ENCODE measurements around the gene KLHDC3.

The KLHDC3 gene

GRCh38 chr6:43033496-43034189, 19.6 kb downstream of the KLHDC3 start:
- no peaks in the 10 kb centered on the region for H3K27me3 ChIP-seq (ENCODE audit: insufficient read depth, low read length, poor library complexity)
- H3K4me2 ChIP-seq (ENCODE audit: insufficient read depth, low read length), result no peak overlapping the region
- H3K27ac ChIP-seq (ENCODE audit: low read length), result no peak overlapping the region
- no peaks in the 10 kb centered on the region for H3K4me1 ChIP-seq (ENCODE audit: insufficient read depth, low read length)
- H3K9ac ChIP-seq (ENCODE audit: low read depth, low read length), result no peak overlapping the region
- no peak for TF ChIP-seq CTCF (IDR thresholded peaks at IDR 0.05; ENCODE audit: borderline replicate concordance, extremely low read depth, low read length, poor library complexity, severe bottlenecking)
- no peak for TF ChIP-seq EZH2 (IDR thresholded peaks at IDR 0.05; ENCODE audit: borderline replicate concordance, low read depth, low read length, severe bottlenecking)
- no peak overlapping the region for H3K4me3 ChIP-seq (ENCODE audit: low read depth in 1 of 2, low read length in 2 of 2)
- H4K20me1 ChIP-seq (ENCODE audit: insufficient read depth, low read length), result peaks cover 3% of the 10 kb centered on the region; the same call in 1 of the 2 replicates
- H3K9me3 ChIP-seq (ENCODE audit: insufficient read depth, low read length, severe bottlenecking), result no peaks in the 10 kb centered on the region
- DNase-seq, result no peak
- ATAC-seq (ENCODE audit: insufficient read depth, low read depth), result no peak
- peaks cover 71% of the 10 kb centered on the region for H3K36me3 ChIP-seq (ENCODE audit: insufficient read depth, low read length)
- no peaks in the 10 kb centered on the region for H3K79me2 ChIP-seq (ENCODE audit: insufficient read depth, low read length)
- H2AFZ ChIP-seq (ENCODE audit: low read depth, low read length), result no peak overlapping the region

GRCh38 chr6:43034190-43034525, 20.1 kb downstream of the KLHDC3 start:
- H3K36me3 ChIP-seq (ENCODE audit: insufficient read depth, low read length), result peaks cover 70% of the 10 kb centered on the region
- no peak overlapping the region for H3K4me3 ChIP-seq (ENCODE audit: low read depth in 1 of 2, low read length in 2 of 2)
- no peak overlapping the region for H3K4me2 ChIP-seq (ENCODE audit: insufficient read depth, low read length)
- ATAC-seq (ENCODE audit: insufficient read depth, low read depth) (no peak), DNase-seq (no peak)
- no peaks in the 10 kb centered on the region for H3K9me3 ChIP-seq (ENCODE audit: insufficient read depth, low read length, severe bottlenecking)
- H2AFZ ChIP-seq (ENCODE audit: low read depth, low read length), result no peak overlapping the region
- H3K79me2 ChIP-seq (ENCODE audit: insufficient read depth, low read length), result no peaks in the 10 kb centered on the region
- H4K20me1 ChIP-seq (ENCODE audit: insufficient read depth, low read length), result peaks cover 1% of the 10 kb centered on the region; the same call in 1 of the 2 replicates
- no peaks in the 10 kb centered on the region for H3K4me1 ChIP-seq (ENCODE audit: insufficient read depth, low read length)
- no peak overlapping the region for H3K9ac ChIP-seq (ENCODE audit: low read depth, low read length)
- no peaks in the 10 kb centered on the region for H3K27me3 ChIP-seq (ENCODE audit: insufficient read depth, low read length, poor library complexity)
- TF ChIP-seq EZH2 (IDR thresholded peaks at IDR 0.05; ENCODE audit: borderline replicate concordance, low read depth, low read length, severe bottlenecking), result no peak
- peak; percentile 12 for TF ChIP-seq CTCF (IDR thresholded peaks at IDR 0.05; ENCODE audit: borderline replicate concordance, extremely low read depth, low read length, poor library complexity, severe bottlenecking)
- no peak overlapping the region for H3K27ac ChIP-seq (ENCODE audit: low read length)

GRCh38 chr6:43035495-43036194, 21.6 kb downstream of the KLHDC3 start:
- Histone ChIP-seq H3K9me3 (ENCODE audit: insufficient read depth, low read length, severe bottlenecking) (no peaks in the 10 kb centered on the region), H4K20me1 (ENCODE audit: insufficient read depth, low read length) (no peaks in the 10 kb centered on the region; the same call in 1 of the 2 replicates), H3K27me3 (ENCODE audit: insufficient read depth, low read length, poor library complexity) (no peaks in the 10 kb centered on the region), H2AFZ (ENCODE audit: low read depth, low read length) (no peak overlapping the region), H3K4me1 (ENCODE audit: insufficient read depth, low read length) (no peaks in the 10 kb centered on the region), H3K9ac (ENCODE audit: low read depth, low read length) (no peak overlapping the region), H3K4me3 (ENCODE audit: low read depth in 1 of 2, low read length in 2 of 2) (no peak overlapping the region), H3K36me3 (ENCODE audit: insufficient read depth, low read length) (peaks cover 68% of the 10 kb centered on the region), H3K79me2 (ENCODE audit: insufficient read depth, low read length) (no peaks in the 10 kb centered on the region), H3K4me2 (ENCODE audit: insufficient read depth, low read length) (no peak overlapping the region), H3K27ac (ENCODE audit: low read length) (no peak overlapping the region)
- TF ChIP-seq CTCF (IDR thresholded peaks at IDR 0.05; ENCODE audit: borderline replicate concordance, extremely low read depth, low read length, poor library complexity, severe bottlenecking), result no peak
- no peak for TF ChIP-seq EZH2 (IDR thresholded peaks at IDR 0.05; ENCODE audit: borderline replicate concordance, low read depth, low read length, severe bottlenecking)
- ATAC-seq (ENCODE audit: insufficient read depth, low read depth) (no peak), DNase-seq (no peak)

All from DND-41 (cell line).